ENCODE measurements around the gene CBLC. TPM values are rescaled to one million over a fixed set of nuclear protein-coding genes. Genes with fewer than 3 reads are reported as not detected.

Gene CBLC
- total and polyA plus RNA-seq, 2 of the 4 experiments (the other 2 are of a cell fraction): not detected

DNA sequence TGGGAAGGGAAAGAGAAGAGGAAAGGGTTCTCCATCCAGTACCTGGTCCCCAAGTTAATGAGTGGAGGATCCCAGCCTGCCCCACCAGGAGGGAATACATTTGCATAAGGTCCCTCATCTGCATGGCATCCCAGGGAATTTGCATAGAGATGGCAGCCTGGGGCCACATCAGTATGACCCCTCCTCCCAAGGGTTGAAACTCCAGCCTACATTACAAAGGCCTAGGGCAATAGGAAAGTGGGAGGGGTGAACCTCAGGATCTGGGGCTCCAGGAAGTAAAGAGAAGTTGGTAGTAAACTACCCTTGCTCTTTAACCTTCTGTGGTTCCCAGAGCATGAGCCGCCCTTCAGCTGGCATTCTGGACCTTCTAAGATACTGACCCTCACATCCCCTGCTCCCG, 61.6 kb downstream of the CBLC start:
- Histone ChIP-seq H3K9me1 (ENCODE audit: insufficient read depth, low read length) (no peaks in the 10 kb centered on the region), H3K4me3 (ENCODE audit: insufficient read depth, low read depth, low read length) (no peak overlapping the region), H3K4me1 (ENCODE audit: control insufficient read depth, insufficient read depth, low read length) (no peaks in the 10 kb centered on the region), H2BK20ac (ENCODE audit: low read depth, low read length) (no peak overlapping the region), H3K27ac (ENCODE audit: insufficient read depth, low read length) (no peak overlapping the region), H3K27me3 (ENCODE audit: control insufficient read depth, insufficient read depth, low read length) (peaks cover 7% of the 10 kb centered on the region; the same call in 1 of the 2 replicates), H2AK9ac (replicated peaks; ENCODE audit: low read depth, low read length, poor library complexity) (no peak overlapping the region), H3K4me2 (ENCODE audit: low read depth, low read length) (no peak overlapping the region), H2BK5ac (ENCODE audit: low read depth, low read length, poor library complexity, severe bottlenecking) (no peak overlapping the region), H4K8ac (ENCODE audit: low read depth in 2 of 2, low read length in 2 of 2) (no peak overlapping the region), H3K9ac (ENCODE audit: low read depth, low read length) (no peak overlapping the region), H2BK120ac (ENCODE audit: low read depth, low read length) (no peak overlapping the region), H3K9me3 (ENCODE audit: control insufficient read depth, insufficient read depth, low read length) (no peaks in the 10 kb centered on the region), H3K4ac (ENCODE audit: low read depth, low read length) (no peak overlapping the region), H2BK15ac (ENCODE audit: low read depth, low read length) (no peak overlapping the region), H3K56ac (ENCODE audit: extremely low read depth, insufficient read depth, low read length) (no peak overlapping the region), H4K91ac (ENCODE audit: insufficient read depth, low read depth, low read length) (no peak overlapping the region), H3K18ac (ENCODE audit: low read depth, low read length) (no peak overlapping the region), H3K14ac (replicated peaks; ENCODE audit: low read depth, low read length) (no peak overlapping the region), H3K79me1 (ENCODE audit: low read depth in 1 of 2, low read length in 2 of 2) (peaks cover 0 to 1% of the 10 kb centered on the region in 2 experiments; a peak in 1 of 4 replicates), H2AFZ (replicated peaks; ENCODE audit: low read length, poor library complexity) (no peak overlapping the region), H3K36me3 (ENCODE audit: control insufficient read depth, insufficient read depth, low read length) (no peaks in the 10 kb centered on the region), H3K23ac (ENCODE audit: low read depth, low read length) (no peak overlapping the region), H2AK5ac (ENCODE audit: low read depth, low read length) (0 out of 2 replicates have a peak overlapping the region, but pooled peaks have one; percentile 21), H4K5ac (ENCODE audit: low read depth, low read length) (no peak overlapping the region), H4K20me1 (ENCODE audit: insufficient read depth, low read length) (no peaks in the 10 kb centered on the region)
- DNase-seq: no peak
- intact Hi-C loops (cut with micrococcal nuclease) (no loop called here), in situ Hi-C loops (cut with MboI; ENCODE audit: low sequenced_read_pairs) (no loop called here), dilution Hi-C loops (cut with HindIII; ENCODE audit: low sequenced_read_pairs, unreplicated experiment) (no loop called here)
- no TSS peak for BruUV-seq (replicated peaks)
- ChIA-PET POLR2A (ENCODE audit: unreplicated experiment) (no interaction called here), CTCF (no interaction called here)
- ATAC-seq (ENCODE audit: low read depth): no peak
- TF ChIP-seq, protein P1, sequence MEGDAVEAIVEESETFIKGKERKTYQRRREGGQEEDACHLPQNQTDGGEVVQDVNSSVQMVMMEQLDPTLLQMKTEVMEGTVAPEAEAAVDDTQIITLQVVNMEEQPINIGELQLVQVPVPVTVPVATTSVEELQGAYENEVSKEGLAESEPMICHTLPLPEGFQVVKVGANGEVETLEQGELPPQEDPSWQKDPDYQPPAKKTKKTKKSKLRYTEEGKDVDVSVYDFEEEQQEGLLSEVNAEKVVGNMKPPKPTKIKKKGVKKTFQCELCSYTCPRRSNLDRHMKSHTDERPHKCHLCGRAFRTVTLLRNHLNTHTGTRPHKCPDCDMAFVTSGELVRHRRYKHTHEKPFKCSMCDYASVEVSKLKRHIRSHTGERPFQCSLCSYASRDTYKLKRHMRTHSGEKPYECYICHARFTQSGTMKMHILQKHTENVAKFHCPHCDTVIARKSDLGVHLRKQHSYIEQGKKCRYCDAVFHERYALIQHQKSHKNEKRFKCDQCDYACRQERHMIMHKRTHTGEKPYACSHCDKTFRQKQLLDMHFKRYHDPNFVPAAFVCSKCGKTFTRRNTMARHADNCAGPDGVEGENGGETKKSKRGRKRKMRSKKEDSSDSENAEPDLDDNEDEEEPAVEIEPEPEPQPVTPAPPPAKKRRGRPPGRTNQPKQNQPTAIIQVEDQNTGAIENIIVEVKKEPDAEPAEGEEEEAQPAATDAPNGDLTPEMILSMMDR (conservative IDR thresholded peaks at IDR 0.05; ENCODE audit: low read depth, low read length): no peak
- no peak for TF ChIP-seq SMC3 (IDR thresholded peaks at IDR 0.05; ENCODE audit: low read depth, low read length)
- 67% methylated on average over 1 of the region's 2 CpGs; no CpG with 5 or more reads in 1 of the 2 experiments for WGBS, 2 experiments (ENCODE audit: extremely low coverage in 2 of 2, insufficient read length in 1 of 2)

All from IMR-90 (cell line).